HepG2 (cell line): ENCODE data around the gene ZNF593OS. TPM values are rescaled to one million over a fixed set of nuclear protein-coding genes. Genes with fewer than 3 reads are reported as not detected.

Experiments used
- ATF7 ChIP-seq, 2 experiments: fragments of 450-650 bp in 1 of 2; sonication (generic) in 1 of 2; formaldehyde crosslinking in 1 of 2; IDR thresholded peaks; 2 replicates each; pipeline versions ENCODE4 v1.4.0 to v1.6.1; 2016 to 2020; ENCODE audit warnings: antibody characterized with exemption in 1 of 2, mild to moderate bottlenecking in 1 of 2, missing genetic modification reagents in 1 of 2
- BRF2 ChIP-seq: sonication (generic); formaldehyde crosslinking; IDR thresholded peaks from 2 replicates; pipeline ENCODE4 v1.8.1; 2022; ENCODE audit warnings: mild to moderate bottlenecking, missing genetic modification reagents
- CHD2 ChIP-seq: IDR thresholded peaks from 2 replicates; pipeline ENCODE4 v1.6.1; 2011; ENCODE audit warnings: low read depth, low read length, improper control_type of control experiment
- FOXP4 ChIP-seq: sonication (generic); formaldehyde crosslinking; IDR thresholded peaks from 2 replicates; pipeline ENCODE4 v1.4.0; 2020; ENCODE audit warnings: missing genetic modification reagents
- HOXA3 ChIP-seq: sonication (generic); formaldehyde crosslinking; IDR thresholded peaks from 2 replicates; pipeline ENCODE4 v1.5.0; 2020; ENCODE audit warnings: missing genetic modification reagents
- NCOA1 ChIP-seq: sonication (generic); formaldehyde crosslinking; IDR thresholded peaks from 2 replicates; pipeline ENCODE4 v1.9.0; 2021; ENCODE audit warnings: missing genetic modification reagents
- NFIC ChIP-seq: IDR thresholded peaks from 2 replicates; pipeline ENCODE4 v1.6.1; 2012; ENCODE audit warnings: mild to moderate bottlenecking, low read length, inconsistent platforms
- NRL ChIP-seq: sonication (generic); formaldehyde crosslinking; IDR thresholded peaks from 2 replicates; pipeline ENCODE4 v1.5.0; 2020; ENCODE audit warnings: missing genetic modification reagents, mild to moderate bottlenecking, moderate library complexity, borderline replicate concordance
- PHF8 ChIP-seq: sonication (generic); formaldehyde crosslinking; IDR thresholded peaks from 2 replicates; pipeline ENCODE4 v1.5.0; 2020; ENCODE audit warnings: missing genetic modification reagents
- RCOR2 ChIP-seq: IDR thresholded peaks from 2 replicates; pipeline ENCODE4 v1.6.1; 2016; ENCODE audit warnings: missing biosample characterization, missing genetic modification reagents
- TMF1 ChIP-seq: sonication (generic); formaldehyde crosslinking; IDR thresholded peaks from 2 replicates; pipeline ENCODE4 v1.8.1; 2022; ENCODE audit warnings: low read depth, missing genetic modification reagents
- ZEB1 ChIP-seq: IDR thresholded peaks from 2 replicates; pipeline ENCODE4 v1.6.1; 2012; ENCODE audit warnings: mild to moderate bottlenecking, low read depth, inconsistent platforms; ENCODE audit not compliant: insufficient replicate concordance
- ZMYM2 ChIP-seq: sonication (generic); formaldehyde crosslinking; IDR thresholded peaks from 2 replicates; pipeline ENCODE4 v1.8.0; 2022; ENCODE audit warnings: mild to moderate bottlenecking, missing genetic modification reagents
- ZNF460 ChIP-seq: sonication (generic); formaldehyde crosslinking; IDR thresholded peaks from 2 replicates; pipeline ENCODE4 v1.5.1; 2020; ENCODE audit warnings: missing genetic modification reagents, mild to moderate bottlenecking, borderline replicate concordance
- ZNF687 ChIP-seq: sonication (generic); formaldehyde crosslinking; IDR thresholded peaks from 2 replicates; pipeline ENCODE4 v1.5.1; 2020; ENCODE audit warnings: mild to moderate bottlenecking, missing genetic modification reagents, moderate library complexity
- ZNF713 ChIP-seq: sonication (generic); formaldehyde crosslinking; IDR thresholded peaks from 2 replicates; pipeline ENCODE4 v1.4.0; 2020; ENCODE audit warnings: mild to moderate bottlenecking, missing genetic modification reagents
- polyA plus RNA-seq, 8 experiments: library from polyadenylated mRNA; depleted of rRNA in 3 of 8; stranded (reverse) in 7 of 8; unstranded in 1 of 8; fragments of >200 nt; fragmentation: Illumina TruSeq in 4 of 8; extraction: Trizol in 4 of 8; gene quantifications; 2 replicates each; pipeline versions ENCODE4 v1.2.1 to v1.2.3, GENCODE V29; 2011 to 2016; ENCODE audit warnings: low read depth in 4 of 8, missing spikeins in 1 of 8, mixed read lengths in 1 of 8; ENCODE audit not compliant: insufficient read depth in 1 of 8
- total RNA-seq, 5 experiments: library from RNA; depleted of rRNA; stranded (reverse); fragments of >200 nt; fragmentation: Illumina TruSeq; extraction: Trizol; gene quantifications; 2 replicates each; pipeline ENCODE4 v1.2.3, GENCODE V29; 2016; ENCODE audit warnings: low read depth in 1 of 5
- TF ChIP-seq, protein P1 (sequence below): sonication (generic); formaldehyde crosslinking; IDR thresholded peaks from 2 replicates; pipeline ENCODE4 v1.4.0; 2020; ENCODE audit warnings: mild to moderate bottlenecking, missing genetic modification reagents

ZNF593OS gene
- total and polyA plus RNA-seq, 2 of the 13 experiments (the other 11 are each of a cell fraction or from before 2014, with no cell fraction given), result not detected

GRCh38 chr1:26164036-26164860 lies 7.4 kb downstream of the ZNF593OS start (continued):
- TF ChIP-seq ZEB1 (no peak), BRF2 (CRISPR knock-in tag) (no peak), FOXP4 (CRISPR knock-in tag) (no peak), CHD2 (no peak), PHF8 (peak; percentile 25; the same call in 1 of the 2 replicates), NCOA1 (no peak), NRL (CRISPR knock-in tag) (0 out of 2 replicates have a peak, but pooled peaks have one; percentile 46), NFIC (no peak), ZMYM2 (CRISPR knock-in tag) (no peak), RCOR2 (no peak), TMF1 (CRISPR knock-in tag) (peak; percentile 44; the same call in 1 of the 2 replicates), ZNF687 (CRISPR knock-in tag) (peak; percentile 57), ZNF460 (no peak), HOXA3 (0 out of 2 replicates have a peak, but pooled peaks have one; percentile 53), ZNF713 (CRISPR knock-in tag) (no peak), ATF7 (IDR thresholded peaks at IDR 0.05) (no peak), ATF7 (CRISPR knock-in tag; IDR thresholded peaks at IDR 0.05) (no peak)
- TF ChIP-seq, protein P1, sequence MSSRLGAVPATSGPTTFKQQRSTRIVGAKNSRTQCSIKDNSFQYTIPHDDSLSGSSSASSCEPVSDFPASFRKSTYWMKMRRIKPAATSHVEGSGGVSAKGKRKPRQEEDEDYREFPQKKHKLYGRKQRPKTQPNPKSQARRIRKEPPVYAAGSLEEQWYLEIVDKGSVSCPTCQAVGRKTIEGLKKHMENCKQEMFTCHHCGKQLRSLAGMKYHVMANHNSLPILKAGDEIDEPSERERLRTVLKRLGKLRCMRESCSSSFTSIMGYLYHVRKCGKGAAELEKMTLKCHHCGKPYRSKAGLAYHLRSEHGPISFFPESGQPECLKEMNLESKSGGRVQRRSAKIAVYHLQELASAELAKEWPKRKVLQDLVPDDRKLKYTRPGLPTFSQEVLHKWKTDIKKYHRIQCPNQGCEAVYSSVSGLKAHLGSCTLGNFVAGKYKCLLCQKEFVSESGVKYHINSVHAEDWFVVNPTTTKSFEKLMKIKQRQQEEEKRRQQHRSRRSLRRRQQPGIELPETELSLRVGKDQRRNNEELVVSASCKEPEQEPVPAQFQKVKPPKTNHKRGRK (CRISPR knock-in tag), result no peak
